22Rv1 (cell line): ENCODE data around the gene EOLA1.

Experiments used
- ZFX ChIP-seq: fragments of 450-650 bp; IDR thresholded peaks from 2 replicates; pipeline ENCODE4 v1.6.1; 2017; ENCODE audit warnings: antibody characterized with exemption, borderline replicate concordance
- TF ChIP-seq, protein P1 (sequence below): fragments of 450-650 bp; IDR thresholded peaks from 2 replicates; pipeline ENCODE4 v1.5.1; 2017; ENCODE audit warnings: mild to moderate bottlenecking

GRCh38 chrX:149540621-149541520 lies at the start of gene EOLA1:
- TF ChIP-seq, protein P1, sequence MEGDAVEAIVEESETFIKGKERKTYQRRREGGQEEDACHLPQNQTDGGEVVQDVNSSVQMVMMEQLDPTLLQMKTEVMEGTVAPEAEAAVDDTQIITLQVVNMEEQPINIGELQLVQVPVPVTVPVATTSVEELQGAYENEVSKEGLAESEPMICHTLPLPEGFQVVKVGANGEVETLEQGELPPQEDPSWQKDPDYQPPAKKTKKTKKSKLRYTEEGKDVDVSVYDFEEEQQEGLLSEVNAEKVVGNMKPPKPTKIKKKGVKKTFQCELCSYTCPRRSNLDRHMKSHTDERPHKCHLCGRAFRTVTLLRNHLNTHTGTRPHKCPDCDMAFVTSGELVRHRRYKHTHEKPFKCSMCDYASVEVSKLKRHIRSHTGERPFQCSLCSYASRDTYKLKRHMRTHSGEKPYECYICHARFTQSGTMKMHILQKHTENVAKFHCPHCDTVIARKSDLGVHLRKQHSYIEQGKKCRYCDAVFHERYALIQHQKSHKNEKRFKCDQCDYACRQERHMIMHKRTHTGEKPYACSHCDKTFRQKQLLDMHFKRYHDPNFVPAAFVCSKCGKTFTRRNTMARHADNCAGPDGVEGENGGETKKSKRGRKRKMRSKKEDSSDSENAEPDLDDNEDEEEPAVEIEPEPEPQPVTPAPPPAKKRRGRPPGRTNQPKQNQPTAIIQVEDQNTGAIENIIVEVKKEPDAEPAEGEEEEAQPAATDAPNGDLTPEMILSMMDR, result no peak
- TF ChIP-seq ZFX, result no peak
